ENCODE measurements around the gene PNMA5.

Gene PNMA5

GRCh38 chrX:152958524-152959465 lies 35.1 kb downstream of the PNMA5 start:
- peak; percentile 23 for DNase-seq

GRCh38 chrX:152958047-152958446 lies 35.9 kb downstream of the PNMA5 start:
- DNase-seq: no peak

DNA sequence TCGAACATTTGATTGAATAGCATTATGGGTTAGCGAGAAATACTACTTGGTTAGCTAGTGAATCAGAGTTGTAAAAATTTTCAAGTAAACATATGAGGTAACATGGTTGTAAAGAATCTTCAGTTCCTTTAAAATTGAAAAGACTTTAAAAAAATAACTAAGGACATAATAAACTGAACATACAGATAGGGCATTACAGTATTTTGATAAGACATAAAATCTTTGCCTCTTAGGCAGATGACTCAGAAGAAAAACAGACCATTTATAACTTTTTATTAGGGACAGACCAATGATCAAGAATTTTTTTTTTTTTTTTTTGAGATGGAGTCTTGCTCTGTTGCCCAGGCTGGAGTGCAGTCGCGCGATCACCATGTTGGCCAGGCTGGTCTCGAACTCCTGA lies 43.1 kb downstream of the PNMA5 start:
- DNase-seq: no peak

DNA sequence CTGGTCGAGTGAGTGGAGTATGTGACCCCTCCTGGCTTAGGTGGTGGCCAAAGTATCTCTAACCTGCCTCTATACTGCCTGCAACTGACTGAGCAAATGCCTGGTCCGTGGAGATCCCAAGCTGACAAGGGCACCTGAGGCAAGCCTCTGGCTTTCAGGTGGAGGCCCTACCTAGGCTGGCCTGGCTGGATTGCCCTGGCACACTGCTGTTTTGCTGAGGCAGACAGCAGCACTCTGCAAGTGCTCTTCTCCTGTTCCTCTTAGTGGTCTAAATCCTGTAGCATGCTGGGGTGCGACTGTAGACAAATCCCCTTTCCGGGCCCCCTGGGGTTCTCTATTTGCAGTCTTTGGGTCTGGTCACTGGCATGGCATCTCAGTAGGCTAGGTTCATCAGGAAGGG lies 44.8 kb downstream of the PNMA5 start:
- no peak for DNase-seq

GRCh38 chrX:152946681-152947080 lies 47.2 kb downstream of the PNMA5 start:
- no peak for DNase-seq

- no peak for DNase-seq
Observed at GRCh38 chrX:152945021-152945979, 48.6 kb downstream of the PNMA5 start.

DNA sequence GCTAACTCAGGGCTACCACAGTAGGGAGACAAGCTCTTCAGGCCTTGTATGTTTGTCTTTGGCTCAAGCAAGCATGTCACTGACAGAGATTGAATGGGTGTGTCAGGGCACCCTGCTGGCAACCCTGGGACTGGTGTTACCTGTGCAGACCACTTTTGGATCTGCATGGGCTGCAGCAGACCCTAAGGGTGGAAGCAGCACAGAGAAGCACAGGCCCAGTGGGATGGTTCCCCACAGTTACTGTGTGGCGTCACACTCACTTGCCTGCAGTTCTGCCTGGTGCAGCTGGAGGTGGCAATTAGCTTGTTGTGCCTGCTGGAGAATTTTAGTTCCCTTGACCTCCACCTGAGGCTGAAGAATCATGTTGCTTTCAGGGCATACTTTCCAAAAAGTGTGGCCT lies 50.1 kb downstream of the PNMA5 start:
- no peak for DNase-seq

DNA sequence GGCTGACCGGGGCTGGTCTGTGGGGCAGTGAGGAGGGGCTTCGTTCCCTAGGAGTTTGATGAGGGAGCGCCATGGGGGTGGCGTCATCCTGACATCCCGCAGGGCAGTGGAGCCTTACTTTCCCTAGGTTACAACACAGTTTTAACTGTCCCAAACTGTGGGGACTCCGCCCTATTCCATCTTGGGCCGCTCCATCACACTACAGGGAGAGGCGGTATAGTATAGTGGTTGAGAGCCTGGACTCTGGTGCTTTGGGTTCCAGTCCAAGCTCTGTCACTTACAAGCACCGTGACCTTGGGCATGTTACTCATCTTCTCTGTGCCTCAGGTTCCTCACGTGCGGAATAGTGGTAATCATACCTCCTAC lies 51.9 kb downstream of the PNMA5 start:
- DNase-seq: no peak

GRCh38 chrX:152941328-152942076 lies 52.4 kb downstream of the PNMA5 start:
- peak; percentile 71 for DNase-seq
